Stimulated activated CD4-positive, alpha-beta T cell treated with anti-CD3 and anti-CD28 coated beads, Interleukin-2, amount 100 ng/mL, for 48 hours (primary cell): ENCODE measurements around the gene ARHGEF37.
"Not testable (repeated sequence)": the region's sequence is repeated elsewhere in the genome, so short reads cannot be mapped to it uniquely, and the experiment has no call there.

ENCODE experiments used
- DNase-seq, 2 donors: peaks; one replicate each; pipeline ENCODE4 v3.0.0-alpha.2; 2020

The ARHGEF37 gene

DNA sequence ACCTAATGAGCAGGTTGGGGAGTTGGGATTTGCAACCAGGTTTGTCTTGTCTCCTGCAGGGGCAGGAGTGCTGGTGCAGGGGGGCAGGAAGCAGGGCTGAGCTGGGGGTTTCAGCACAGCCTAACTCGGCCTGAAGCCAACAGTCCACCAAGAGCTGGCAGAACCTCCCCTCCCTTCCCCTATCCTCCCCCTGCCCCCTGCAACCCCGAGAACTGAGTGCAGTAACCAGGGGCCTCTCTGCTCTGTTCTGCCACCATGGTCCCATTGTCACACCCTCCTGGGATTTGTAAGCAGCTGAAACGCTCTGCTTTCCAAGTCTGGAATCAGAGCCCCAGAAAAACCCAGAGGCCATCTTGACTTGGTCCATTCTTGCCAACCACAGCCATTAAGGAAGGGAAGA lies 72.9 kb downstream of the ARHGEF37 start:
- no peak for DNase-seq

GRCh38 chr5:149654883-149655505 lies 73.7 kb downstream of the ARHGEF37 start:
- no peak for DNase-seq

GRCh38 chr5:149656576-149657182 lies 75.4 kb downstream of the ARHGEF37 start:
- peak in 1 of 2 donors; percentile 48 for DNase-seq

- no peak for DNase-seq
Measured at GRCh38 chr5:149657324-149657723, 76.0 kb downstream of the ARHGEF37 start.

DNA sequence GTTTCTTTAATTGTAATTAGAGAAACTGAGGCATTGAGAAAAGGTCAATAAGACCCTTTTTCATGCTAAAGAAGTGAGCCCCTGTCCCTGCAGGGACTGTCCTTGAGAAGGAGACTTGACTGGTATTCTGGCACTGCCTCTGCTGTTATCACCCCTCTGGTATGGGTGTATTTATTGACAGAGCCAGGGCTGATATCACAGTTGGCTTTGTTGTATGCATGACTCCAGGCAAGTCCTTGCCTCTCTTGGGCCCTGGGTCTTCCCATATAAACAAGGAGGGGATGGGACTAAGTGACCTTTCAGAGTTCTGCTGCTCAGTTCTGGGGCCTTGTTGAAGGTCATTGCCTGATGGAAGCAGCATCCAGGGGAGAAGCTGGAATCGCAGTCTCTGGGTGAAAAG lies 77.0 kb downstream of the ARHGEF37 start:
- DNase-seq, result no peak

DNA sequence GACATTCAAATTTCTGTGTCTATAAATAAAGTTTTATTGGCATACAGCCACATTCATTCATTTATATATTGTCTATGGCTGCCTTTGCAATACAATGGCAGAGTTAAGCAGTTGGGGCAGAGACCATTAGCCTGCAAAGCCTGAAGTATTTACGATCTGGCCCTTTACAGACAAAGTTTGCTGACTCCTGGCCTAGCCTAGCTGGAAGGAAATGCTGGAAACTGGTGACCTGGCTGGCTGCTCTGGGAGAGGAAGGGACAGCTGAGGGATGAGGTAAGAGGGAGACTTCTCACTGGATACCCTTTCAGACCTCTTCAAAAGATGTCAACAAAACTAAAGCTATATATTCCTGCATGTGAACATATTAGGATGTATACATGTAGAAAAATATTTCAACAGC lies 82.8 kb downstream of the ARHGEF37 start:
- no peak for DNase-seq

GRCh38 chr5:149664666-149665415 lies 83.5 kb downstream of the ARHGEF37 start:
- no peak for DNase-seq

GRCh38 chr5:149665416-149666175 lies 84.3 kb downstream of the ARHGEF37 start:
- DNase-seq, result no peak

- no peak for DNase-seq
Measured at GRCh38 chr5:149666212-149666852, 85.0 kb downstream of the ARHGEF37 start.

GRCh38 chr5:149667084-149667828 lies 86.0 kb downstream of the ARHGEF37 start:
- DNase-seq, result peak; percentile 36 to 41

DNA sequence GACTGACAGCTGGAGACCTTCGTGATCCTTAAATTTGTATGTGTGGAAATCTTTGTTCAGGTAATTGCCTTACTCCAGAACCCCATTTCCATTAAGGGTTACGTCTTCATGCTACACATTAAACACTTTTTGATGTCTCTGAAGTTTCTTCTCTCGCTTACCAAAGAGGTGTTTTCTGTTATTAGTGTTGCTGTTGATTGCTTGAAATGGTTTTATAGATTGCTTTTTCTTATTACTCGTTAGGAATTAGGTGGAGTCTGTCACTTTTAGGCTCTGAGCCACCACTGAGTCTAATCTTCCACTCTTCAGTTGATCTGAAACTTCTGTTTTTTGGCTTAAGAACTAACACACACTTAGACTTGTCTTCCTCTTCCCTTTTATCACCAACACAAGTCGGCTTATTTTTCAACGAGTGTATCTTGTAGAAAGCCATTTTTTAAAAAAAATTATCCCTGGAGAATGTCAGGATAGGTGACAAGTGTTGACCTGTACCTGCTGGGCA lies 86.6 kb downstream of the ARHGEF37 start:
- no peak for DNase-seq

DNA sequence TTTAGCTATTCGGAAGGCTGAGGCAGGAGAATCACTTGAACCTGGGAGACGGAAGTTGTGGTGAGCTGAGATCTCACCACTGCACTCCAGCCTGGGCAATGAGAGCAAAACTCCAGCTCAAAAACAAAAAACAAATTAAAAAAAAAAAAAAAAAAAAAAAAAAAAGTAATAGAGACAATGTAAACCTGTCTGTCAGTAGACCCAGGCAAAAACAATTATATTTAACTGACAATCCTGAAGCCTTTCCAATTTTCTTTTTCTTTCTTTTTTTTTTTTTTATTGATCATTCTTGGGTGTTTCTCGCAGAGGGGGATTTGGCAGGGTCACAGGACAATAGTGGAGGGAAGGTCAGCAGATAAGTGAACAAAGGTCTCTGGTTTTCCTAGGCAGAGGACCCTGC lies 88.0 kb downstream of the ARHGEF37 start:
- not testable (repeated sequence) for DNase-seq

DNA sequence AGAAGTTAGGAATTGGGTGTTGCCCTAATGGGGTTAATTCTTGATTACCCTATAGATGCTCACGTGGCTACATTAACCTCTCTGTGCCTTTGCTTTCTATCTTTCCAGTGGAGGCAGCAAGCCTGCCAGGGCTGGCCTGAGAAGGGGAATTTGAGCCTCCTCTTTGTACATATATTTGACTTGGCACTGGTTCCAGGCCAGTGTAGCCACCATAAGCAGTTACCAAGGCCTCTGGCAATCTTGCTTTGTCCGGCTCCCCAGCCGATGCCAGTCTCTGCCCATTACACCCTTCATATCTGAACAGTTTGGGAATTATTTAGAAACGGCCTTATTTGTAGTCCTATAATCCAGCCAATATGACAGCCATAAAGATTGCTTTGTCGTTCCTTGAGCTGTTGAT lies 90.2 kb downstream of the ARHGEF37 start:
- DNase-seq, result no peak

DNA sequence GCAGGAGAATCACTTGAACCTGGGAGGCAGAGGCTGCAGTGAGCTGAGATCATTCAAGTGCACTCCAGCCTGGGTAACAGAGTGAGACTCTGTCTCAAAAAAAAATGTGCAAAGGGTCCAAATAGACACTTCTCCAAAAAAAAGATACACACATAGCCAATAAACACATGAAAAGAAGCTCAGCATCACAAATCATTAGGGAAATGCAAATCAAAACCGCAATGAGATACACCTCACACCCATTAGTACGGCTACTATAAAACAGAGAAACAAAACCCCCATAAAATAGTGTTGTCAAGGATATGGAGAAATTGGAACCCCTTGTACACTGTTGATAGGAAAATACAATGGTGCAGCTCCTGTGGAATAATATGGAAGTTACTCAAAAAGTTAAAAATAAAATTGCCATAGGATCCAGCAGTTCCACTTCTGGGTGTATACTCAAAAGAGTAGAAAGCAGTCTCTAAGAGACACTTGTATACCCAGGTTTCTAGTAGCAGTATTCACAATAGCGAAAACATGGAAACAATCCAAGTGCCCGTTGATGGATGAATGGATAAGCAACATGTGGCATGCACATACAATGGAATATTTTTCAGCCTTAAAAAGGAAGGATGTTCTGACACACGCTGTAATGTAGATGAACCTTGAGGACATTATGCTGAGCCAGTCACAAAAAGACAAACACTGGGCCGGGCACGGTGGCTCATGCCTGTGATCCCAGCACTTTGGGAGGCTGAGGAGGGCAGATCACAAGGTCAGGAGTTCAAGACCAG lies 91.6 kb downstream of the ARHGEF37 start:
- DNase-seq, result no peak

GRCh38 chr5:149674686-149675085 lies 93.4 kb downstream of the ARHGEF37 start:
- DNase-seq, result no peak

- no peak for DNase-seq
Measured at GRCh38 chr5:149675610-149676201, 94.4 kb downstream of the ARHGEF37 start.

DNA sequence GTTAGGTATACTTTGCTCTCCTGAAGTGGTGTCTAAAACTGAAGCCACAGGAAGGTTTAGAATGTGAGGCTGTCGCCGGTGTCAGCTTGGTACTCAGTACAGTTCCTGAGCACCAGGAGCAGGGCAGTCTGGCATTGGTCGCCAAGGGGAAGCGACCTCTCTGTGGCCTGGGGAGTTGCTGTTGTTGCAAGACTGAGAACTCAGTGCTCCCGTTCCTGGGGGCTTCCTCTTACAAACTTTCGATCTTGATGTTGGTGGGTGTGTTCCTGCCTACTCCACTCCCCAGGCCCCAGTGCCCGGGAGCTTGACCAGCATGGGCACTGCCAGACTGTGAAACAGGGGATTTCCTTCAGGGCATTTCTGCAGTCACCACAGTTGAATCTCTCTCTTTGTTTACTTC lies 96.4 kb downstream of the ARHGEF37 start:
- DNase-seq, result no peak

GRCh38 chr5:149679876-149680809 lies 98.8 kb downstream of the ARHGEF37 start:
- no peak for DNase-seq

- no peak for DNase-seq
Measured at GRCh38 chr5:149680810-149681221, 99.5 kb downstream of the ARHGEF37 start.

- DNase-seq, result no peak
Measured at GRCh38 chr5:149681252-149681651, 100.0 kb downstream of the ARHGEF37 start.
